ENCODE data around the gene KCNQ5.
"Not testable (repeated sequence)": the region's sequence is repeated elsewhere in the genome, so short reads cannot be mapped to it uniquely, and the experiment has no call there.

Gene KCNQ5

DNA sequence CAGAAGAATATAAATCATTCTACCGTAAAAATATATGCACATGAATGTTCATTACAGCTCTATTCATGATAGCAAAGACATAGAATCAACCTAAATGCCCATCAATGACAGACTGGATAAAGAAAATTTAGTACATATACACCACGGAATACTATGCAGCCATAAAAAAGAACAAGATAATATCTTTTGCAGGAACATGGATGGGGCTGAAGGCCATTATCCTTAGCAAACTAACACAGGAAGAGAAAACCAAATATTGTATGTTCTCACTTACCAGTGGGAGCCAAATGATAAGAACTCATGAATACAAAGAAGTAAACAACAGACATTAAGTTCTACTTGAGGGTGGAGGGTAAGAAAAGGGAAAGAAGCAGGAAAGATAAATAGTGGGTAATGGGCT, 595.0 kb downstream of the KCNQ5 start:
- DNase-seq, result no peak

DNA sequence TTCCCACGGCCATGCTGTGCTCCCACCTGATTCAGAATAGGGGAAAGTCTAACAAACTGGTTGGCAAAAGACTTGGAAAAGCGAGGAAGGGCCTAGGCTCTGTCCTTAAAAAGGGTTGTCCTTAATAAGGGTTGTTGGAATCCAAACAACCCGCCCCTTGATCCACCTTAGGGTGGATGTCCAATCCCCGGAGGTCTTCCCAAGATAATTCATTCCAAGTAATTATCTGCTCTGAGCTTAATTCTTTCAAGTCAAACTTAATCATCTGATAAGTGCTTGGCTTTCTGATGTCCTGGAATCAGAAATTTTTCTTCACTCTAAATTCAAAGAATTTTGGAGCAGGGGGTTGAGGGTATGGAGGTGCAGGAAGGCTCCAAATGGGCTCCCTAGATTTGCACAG, 603.5 kb downstream of the KCNQ5 start, which contains the start of gene KHDC1L:
TSS of gene KHDC1L (minus strand) at position 101 of the 400 bp plus-strand sequence. CDS start at position 13, 88 bp downstream.
- no peak for DNase-seq

DNA sequence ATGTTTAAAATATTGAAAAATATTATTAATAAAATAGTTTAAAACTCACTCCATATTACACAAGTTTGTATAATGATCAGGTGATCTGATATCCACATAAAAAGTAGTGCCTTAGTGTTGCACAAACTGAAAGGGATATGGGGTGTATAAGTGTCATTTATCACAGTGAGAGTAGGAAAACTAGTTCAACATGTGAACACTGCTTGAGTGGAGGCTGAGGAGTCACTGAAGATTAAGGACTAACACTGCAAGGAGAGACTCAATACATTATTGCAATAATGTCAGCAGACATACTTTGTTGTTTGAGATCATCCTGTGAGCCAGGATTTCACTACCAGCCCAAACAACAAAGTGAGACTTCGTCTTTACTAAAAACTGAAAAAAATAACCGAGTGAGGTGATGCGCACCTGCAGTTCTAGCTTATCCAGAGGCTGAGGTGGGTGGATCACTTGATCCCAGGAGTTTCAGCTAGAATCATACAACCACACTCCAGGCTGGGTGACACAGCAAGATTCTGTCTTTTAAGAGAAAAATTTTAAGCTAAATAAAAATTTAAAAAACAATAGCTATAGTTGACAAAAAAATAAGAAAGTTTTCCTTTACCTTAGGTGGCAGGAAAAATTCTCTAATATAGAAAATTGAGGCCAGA, 605.9 kb downstream of the KCNQ5 start:
- no peak for DNase-seq

DNA sequence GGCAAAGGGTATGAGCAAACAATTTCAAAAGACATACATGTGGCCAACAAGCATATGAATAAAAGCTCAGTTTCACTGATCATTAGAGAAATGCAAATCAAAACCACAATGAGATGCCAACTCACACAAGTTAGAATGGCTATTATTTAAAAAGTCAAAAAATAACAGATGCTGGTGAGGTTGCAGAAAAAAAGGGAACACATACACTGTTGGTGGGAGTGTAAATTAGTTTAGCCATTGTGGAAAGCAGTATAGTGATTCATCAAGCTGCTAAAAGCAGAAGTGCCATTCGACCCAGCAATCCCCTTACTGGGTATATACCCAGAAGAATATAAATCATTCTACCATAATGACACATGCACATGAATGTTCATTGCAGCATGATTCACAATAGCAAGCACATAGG, 610.1 kb downstream of the KCNQ5 start:
- no peak for DNase-seq

DNA sequence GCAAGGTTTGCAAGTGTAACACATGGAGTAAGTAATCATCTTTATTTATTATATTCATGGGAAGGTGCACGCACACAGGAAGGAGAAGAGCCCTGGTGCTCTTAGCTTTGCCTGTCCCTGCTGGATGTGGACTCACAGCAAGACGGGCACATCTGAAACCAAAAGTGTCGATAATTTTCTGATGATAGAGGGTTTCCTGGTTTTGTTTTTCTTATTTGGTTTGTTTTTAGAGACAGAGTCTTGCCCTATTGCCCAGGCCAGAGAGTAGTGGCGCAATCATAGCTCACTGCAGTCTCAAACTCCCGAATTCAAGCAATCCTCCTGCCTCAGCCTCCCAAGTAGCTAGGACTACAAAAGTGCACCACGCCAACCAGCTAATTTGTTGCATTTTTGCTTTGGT, 611.2 kb downstream of the KCNQ5 start:
- no peak for DNase-seq

DNA sequence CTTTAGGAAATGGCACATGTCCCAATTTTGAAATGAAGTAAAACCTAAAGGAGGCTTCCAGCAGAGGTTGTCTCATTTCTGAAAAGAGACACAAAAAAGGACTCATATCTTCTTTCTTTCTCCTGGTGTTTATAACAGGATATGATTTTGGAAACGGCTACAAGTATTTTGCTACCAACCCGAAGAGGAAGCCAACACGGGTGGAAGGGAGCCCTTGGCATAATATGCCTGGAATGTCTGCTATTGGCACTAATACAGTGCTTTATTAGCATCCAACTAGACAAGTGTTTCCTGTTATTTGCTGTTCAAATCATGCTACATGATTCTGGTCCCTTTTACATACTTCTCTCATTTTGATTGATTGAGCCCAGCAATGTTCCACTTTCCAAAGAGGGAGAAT, 612.1 kb downstream of the KCNQ5 start:
- DNase-seq, result not testable (repeated sequence)

DNA sequence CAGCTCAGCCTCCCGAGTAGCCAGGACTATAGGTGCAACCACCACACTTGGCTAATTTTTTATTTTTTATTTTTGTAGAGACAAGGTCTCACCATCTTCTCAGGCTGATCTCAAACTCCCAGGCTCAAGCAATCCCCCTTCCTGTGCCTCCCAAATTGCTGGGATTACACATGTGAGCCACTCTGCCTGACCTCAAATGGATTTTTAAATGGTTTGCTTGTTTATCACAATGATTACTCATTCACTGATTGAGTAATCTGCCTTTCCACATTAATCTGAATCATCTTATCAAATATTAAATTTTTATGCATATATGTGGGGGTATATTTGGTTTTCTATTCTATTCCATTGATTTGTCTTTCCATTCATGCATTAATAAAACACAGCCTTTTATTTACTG, 612.9 kb downstream of the KCNQ5 start:
- DNase-seq, result no peak

- DNase-seq, result no peak
Observed at GRCh38 chr6:73236144-73236750, 614.4 kb downstream of the KCNQ5 start.

DNA sequence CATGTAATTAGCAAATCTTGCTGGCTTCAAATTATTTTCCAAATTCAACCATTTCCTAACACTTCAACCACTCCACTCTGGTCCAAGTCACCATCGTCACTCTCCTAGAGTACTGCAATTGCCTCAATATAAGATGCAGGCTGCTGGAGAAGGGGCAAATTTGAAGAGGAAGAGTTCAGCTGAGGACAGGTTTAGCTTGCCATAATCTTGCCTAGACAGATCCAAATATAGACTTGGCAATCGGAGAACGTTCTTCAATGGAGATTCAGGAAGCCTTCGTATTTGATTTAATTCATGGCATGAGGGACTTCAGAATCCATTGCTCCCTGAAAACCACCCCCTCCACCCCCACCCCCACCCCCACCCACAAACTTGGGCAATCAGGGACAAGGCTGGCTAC, 618.9 kb downstream of the KCNQ5 start:
- DNase-seq, result no peak

GRCh38 chr6:73242001-73242400, 620.1 kb downstream of the KCNQ5 start:
- DNase-seq, result no peak
